ENCODE data around the gene SLC25A11. TPM values are rescaled to one million over a fixed set of nuclear protein-coding genes. Genes with fewer than 3 reads are reported as not detected.

The SLC25A11 gene
- polyA plus RNA-seq, 1 of the 3 experiments (the other 2 are of a cell fraction): 82.8 TPM

DNA sequence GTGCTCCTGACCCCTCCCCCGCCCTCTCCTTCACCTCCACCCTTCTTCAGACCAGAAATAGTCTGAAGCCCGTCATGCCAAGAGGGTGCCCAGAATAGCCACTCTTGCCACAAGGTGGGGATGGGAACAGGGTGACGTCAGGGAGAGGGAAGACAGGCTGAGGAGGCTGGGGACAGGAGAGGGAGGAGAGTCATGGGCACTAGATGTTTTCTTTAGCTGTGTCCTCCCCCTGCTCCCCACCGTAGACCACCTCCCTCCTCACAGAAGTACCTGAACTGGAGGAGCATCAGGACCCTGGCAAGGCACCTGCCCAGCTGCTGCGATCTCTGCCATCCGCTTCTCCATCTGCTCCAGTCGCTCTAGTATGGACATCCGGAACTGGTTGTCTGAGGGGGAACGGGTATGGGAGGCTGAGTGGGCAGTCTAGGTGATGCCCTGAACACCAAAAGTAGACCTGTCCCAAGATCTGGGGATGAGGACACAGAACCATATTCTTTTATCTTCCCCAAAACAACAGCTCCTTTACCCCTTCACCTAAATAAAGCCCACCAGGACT lies 34.3 kb upstream of the SLC25A11 start:
- DNase-seq: no peak
- Histone ChIP-seq H2AFZ (ENCODE audit: low read depth) (no peak overlapping the region), H3K9me3 (no peaks in the 10 kb centered on the region), H3K4me3 (ENCODE audit: low read depth in 2 of 2, low read length in 1 of 2) (no peak overlapping the region), H3K4me1 (ENCODE audit: control insufficient read depth in 1 of 2, insufficient read depth in 2 of 2, low read depth in 1 of 2, low read length in 1 of 2) (peaks cover 9 to 10% of the 10 kb centered on the region in 2 experiments; a peak in 2 of 4 replicates), H3K36me3 (replicated peaks in 1 of 2; ENCODE audit: control insufficient read depth in 1 of 2, insufficient read depth in 2 of 2, low read length in 1 of 2) (peaks cover 24 to 45% of the 10 kb centered on the region in 2 experiments), H4K20me1 (ENCODE audit: insufficient read depth) (no peaks in the 10 kb centered on the region), H3K27me3 (ENCODE audit: insufficient read depth) (no peaks in the 10 kb centered on the region), H3F3A (replicated peaks; ENCODE audit: insufficient read depth) (peaks cover 4% of the 10 kb centered on the region), H3K27ac (ENCODE audit: low read depth in 2 of 2, low read length in 1 of 2) (no peak overlapping the region), H3K9me2 (no peaks in the 10 kb centered on the region), H3K9ac (no peak overlapping the region), H3K79me2 (ENCODE audit: insufficient read depth) (peaks cover 11% of the 10 kb centered on the region), H3K4me2 (no peak overlapping the region)
- ChIA-PET POLR2A (no interaction called here), CTCF (interaction anchor here (1.0 to 3.0 kb wide), 4 partner anchors 13 to 89 kb away, joined by 3 to 10 read pairs (median 5); partner anchors contain the start of gene CAMTA2)
- TF ChIP-seq USF2 (IDR thresholded peaks at IDR 0.05; ENCODE audit: borderline replicate concordance, low read depth, low read length) (no peak), SMC3 (IDR thresholded peaks at IDR 0.05; ENCODE audit: low read depth, low read length) (no peak)
- 91% methylated on average over 9 of the region's 9 CpGs for WGBS (ENCODE audit: low lambda C conversion rate)

DNA sequence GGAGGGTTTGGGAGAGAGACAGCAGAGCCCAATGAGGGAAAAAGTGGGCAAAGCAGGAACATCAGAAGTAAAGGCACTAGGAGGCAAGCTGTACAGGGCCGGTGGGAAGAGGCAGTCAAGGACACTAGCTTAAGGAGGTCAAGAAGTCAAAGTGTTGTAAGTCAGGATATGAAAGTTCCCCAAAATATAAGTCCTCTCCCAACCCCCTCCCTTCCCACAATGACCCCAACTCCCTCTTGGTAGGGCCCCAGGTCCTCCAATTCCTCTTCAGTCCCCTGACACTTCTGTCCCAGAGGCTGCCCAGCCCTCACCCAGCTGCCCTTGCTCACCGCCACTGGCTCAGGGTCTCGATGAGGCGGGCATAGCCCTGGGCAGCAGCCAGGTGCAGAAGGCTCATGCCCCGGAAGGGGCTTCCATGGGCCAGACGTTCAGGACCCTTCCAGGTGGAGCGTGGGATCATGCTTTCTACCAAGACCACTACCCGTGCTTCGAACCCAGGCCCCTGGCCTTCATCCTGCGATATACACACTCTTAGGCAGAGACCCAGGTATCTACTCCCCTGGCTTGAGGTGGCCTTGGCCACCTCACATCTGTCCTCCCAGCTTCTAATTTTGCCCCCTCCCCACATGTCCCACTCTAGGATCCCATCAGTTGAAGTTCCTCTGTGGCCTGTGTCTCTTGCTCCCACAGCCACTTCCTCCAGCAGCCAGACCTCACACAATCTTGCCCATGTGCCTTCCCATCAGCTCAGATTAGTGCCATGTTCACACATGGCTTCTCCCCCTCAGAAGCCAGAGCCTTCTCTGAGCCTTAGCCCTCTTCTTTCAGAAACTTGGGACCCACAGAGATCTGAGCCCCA lies 33.6 kb upstream of the SLC25A11 start:
- Histone ChIP-seq H4K20me1 (ENCODE audit: insufficient read depth) (no peaks in the 10 kb centered on the region), H3K27ac (ENCODE audit: low read depth in 2 of 2, low read length in 1 of 2) (no peak overlapping the region), H3K9me2 (no peaks in the 10 kb centered on the region), H3K4me1 (ENCODE audit: control insufficient read depth in 1 of 2, insufficient read depth in 2 of 2, low read depth in 1 of 2, low read length in 1 of 2) (peaks cover 9 to 14% of the 10 kb centered on the region in 2 experiments; a peak in 2 of 4 replicates), H3K4me2 (no peak overlapping the region), H3K36me3 (replicated peaks in 1 of 2; ENCODE audit: control insufficient read depth in 1 of 2, insufficient read depth in 2 of 2, low read length in 1 of 2) (peaks cover 23 to 42% of the 10 kb centered on the region in 2 experiments), H2AFZ (ENCODE audit: low read depth) (no peak overlapping the region), H3F3A (replicated peaks; ENCODE audit: insufficient read depth) (peaks cover 7% of the 10 kb centered on the region), H3K27me3 (ENCODE audit: insufficient read depth) (no peaks in the 10 kb centered on the region), H3K9me3 (no peaks in the 10 kb centered on the region), H3K4me3 (ENCODE audit: low read depth in 2 of 2, low read length in 1 of 2) (no peak overlapping the region), H3K79me2 (ENCODE audit: insufficient read depth) (peaks cover 18% of the 10 kb centered on the region), H3K9ac (no peak overlapping the region)
- DNase-seq: no peak
- ChIA-PET CTCF (interaction anchor here (1.1 to 6.6 kb wide), 5 partner anchors 7 to 89 kb away, joined by 3 to 52 read pairs (median 4); partner anchors contain the start of genes CHRNE and KIF1C), POLR2A (no interaction called here)
- WGBS (ENCODE audit: low lambda C conversion rate): 89% methylated on average over 8 of the region's 10 CpGs
- no peak for TF ChIP-seq PBX3 (IDR thresholded peaks at IDR 0.05)
- TF ChIP-seq GATA2 (CRISPR knock-in tag; IDR thresholded peaks at IDR 0.05): no peak
- no peak for TF ChIP-seq RCOR1 (IDR thresholded peaks at IDR 0.05; ENCODE audit: low read length)
- TF ChIP-seq FOXM1 (IDR thresholded peaks at IDR 0.05; ENCODE audit: low read depth): no peak
- no peak for TF ChIP-seq NRF1 (IDR thresholded peaks at IDR 0.05; ENCODE audit: low read depth, low read length)
- no peak for TF ChIP-seq CTCF (IDR thresholded peaks at IDR 0.05)
- TF ChIP-seq MXI1 (IDR thresholded peaks at IDR 0.05; ENCODE audit: low read depth, low read length): no peak
- no peak for TF ChIP-seq ZBTB33 (IDR thresholded peaks at IDR 0.05; ENCODE audit: borderline replicate concordance, low read depth)
